Right atrium auricular region (tissue), 2 donors: ENCODE data around the gene HOXB9. TPM values are rescaled to one million over a fixed set of nuclear protein-coding genes. Genes with fewer than 3 reads are reported as not detected.
A peak's percentile ranks its signal among the peaks of the same experiment; 100 is the strongest.

ENCODE experiments used
- DNase-seq: peaks from one replicate; pipeline ENCODE4 v3.0.0-alpha.2; 2019; ENCODE audit warnings: low spot score
- H3K27ac ChIP-seq, 2 donors: fragments of 200-600 bp; sonication (generic); 1 replicate in 1 of 2; 2 replicates in 1 of 2; pipeline ENCODE4 v1.5.1; 2016 to 2019
- H3K27me3 ChIP-seq, 2 donors: fragments of 200-600 bp; sonication (generic); one replicate each; pipeline versions ENCODE4 v1.5.1 to v1.6.0; 2017 to 2019
- H3K36me3 ChIP-seq: fragments of 200-600 bp; sonication (generic); one replicate; pipeline ENCODE4 v1.5.1; 2016
- H3K4me1 ChIP-seq, 2 donors: fragments of 200-600 bp; sonication (generic); one replicate each; pipeline versions ENCODE4 v1.5.1 to v1.6.0; 2017 to 2019
- H3K4me3 ChIP-seq, 2 donors: fragments of 200-600 bp; sonication (generic); 1 replicate in 1 of 2; 2 replicates in 1 of 2; pipeline ENCODE4 v1.5.1; 2017 to 2019; ENCODE audit warnings: mild to moderate bottlenecking in 1 of 2, moderate library complexity in 1 of 2
- H3K9me3 ChIP-seq, 2 donors: fragments of 200-600 bp; sonication (generic); one replicate each; pipeline ENCODE4 v1.5.1; 2019
- CTCF ChIP-seq, 2 donors: fragments of 200-600 bp; sonication (generic); IDR thresholded peaks; one replicate each; pipeline ENCODE4 v1.5.1; 2019; ENCODE audit warnings: antibody characterized with exemption in 2 of 2
- total RNA-seq, 2 donors: library from RNA; depleted of rRNA; stranded (reverse); fragments of >200 nt; gene quantifications; one replicate each; pipeline ENCODE4 v1.1.0, GENCODE V29; 2016

The HOXB9 gene
- total RNA-seq, 2 donors from 2014 or later: not detected

- Histone ChIP-seq H3K4me1 (peaks cover 0 to 9% of the 10 kb centered on the region in 2 donors), H3K36me3 (no peaks in the 10 kb centered on the region), H3K27ac (no peak overlapping the region), H3K4me3 (no peak overlapping the region), H3K9me3 (no peaks in the 10 kb centered on the region), H3K27me3 (peaks cover 53 to 69% of the 10 kb centered on the region in 2 donors)
- DNase-seq: no peak
- TF ChIP-seq CTCF (IDR thresholded peaks at IDR 0.05): no peak
These were observed 11.4 kb upstream of the HOXB9 start for GRCh38 chr17:48637323-48638260.

- Histone ChIP-seq H3K9me3 (no peaks in the 10 kb centered on the region), H3K4me1 (peaks cover 0 to 9% of the 10 kb centered on the region in 2 donors), H3K36me3 (no peaks in the 10 kb centered on the region), H3K27me3 (peaks cover 53 to 69% of the 10 kb centered on the region in 2 donors), H3K4me3 (no peak overlapping the region), H3K27ac (no peak overlapping the region)
- peak; percentile 8 to 47 for TF ChIP-seq CTCF (IDR thresholded peaks at IDR 0.05)
- DNase-seq: no peak
These were observed 10.2 kb upstream of the HOXB9 start for GRCh38 chr17:48636177-48637018.

- Histone ChIP-seq H3K27me3 (peaks cover 53 to 75% of the 10 kb centered on the region in 2 donors), H3K9me3 (no peaks in the 10 kb centered on the region), H3K36me3 (no peaks in the 10 kb centered on the region), H3K4me3 (no peak overlapping the region), H3K4me1 (peaks cover 0 to 9% of the 10 kb centered on the region in 2 donors), H3K27ac (no peak overlapping the region)
- TF ChIP-seq CTCF (IDR thresholded peaks at IDR 0.05): no peak
- no peak for DNase-seq
These were observed 8.5 kb upstream of the HOXB9 start for GRCh38 chr17:48634493-48635208.

DNA sequence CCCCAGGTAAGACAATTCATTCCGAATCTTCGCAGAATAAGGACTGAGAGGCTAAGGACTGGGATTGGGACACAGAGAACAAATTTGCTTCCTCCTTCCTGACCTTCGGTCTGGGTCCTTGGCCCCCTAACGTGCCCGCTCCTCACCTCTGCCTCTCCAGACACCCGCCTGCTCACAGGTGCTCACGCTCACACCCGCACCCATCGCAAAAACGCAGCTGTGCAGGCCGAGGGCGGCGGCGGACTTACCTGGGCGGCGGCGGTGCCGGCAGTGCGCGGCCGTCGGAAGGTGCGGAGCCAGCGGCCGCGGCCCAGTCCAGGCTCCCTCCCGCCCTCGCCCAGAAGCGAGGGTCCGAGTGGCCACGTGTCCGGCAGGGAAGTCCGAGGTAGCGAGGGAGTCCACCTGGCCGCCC is 7.1 kb upstream of the HOXB9 start:
- no peak overlapping the region for H3K4me3 ChIP-seq
- H3K27ac ChIP-seq: no peak overlapping the region
- H3K27me3 ChIP-seq: peaks cover 62 to 88% of the 10 kb centered on the region in 2 donors
- H3K9me3 ChIP-seq: no peaks in the 10 kb centered on the region
- no peak for DNase-seq
- H3K4me1 ChIP-seq: peaks cover 0 to 9% of the 10 kb centered on the region in 2 donors
- no peaks in the 10 kb centered on the region for H3K36me3 ChIP-seq
- no peak for TF ChIP-seq CTCF (IDR thresholded peaks at IDR 0.05)

DNA sequence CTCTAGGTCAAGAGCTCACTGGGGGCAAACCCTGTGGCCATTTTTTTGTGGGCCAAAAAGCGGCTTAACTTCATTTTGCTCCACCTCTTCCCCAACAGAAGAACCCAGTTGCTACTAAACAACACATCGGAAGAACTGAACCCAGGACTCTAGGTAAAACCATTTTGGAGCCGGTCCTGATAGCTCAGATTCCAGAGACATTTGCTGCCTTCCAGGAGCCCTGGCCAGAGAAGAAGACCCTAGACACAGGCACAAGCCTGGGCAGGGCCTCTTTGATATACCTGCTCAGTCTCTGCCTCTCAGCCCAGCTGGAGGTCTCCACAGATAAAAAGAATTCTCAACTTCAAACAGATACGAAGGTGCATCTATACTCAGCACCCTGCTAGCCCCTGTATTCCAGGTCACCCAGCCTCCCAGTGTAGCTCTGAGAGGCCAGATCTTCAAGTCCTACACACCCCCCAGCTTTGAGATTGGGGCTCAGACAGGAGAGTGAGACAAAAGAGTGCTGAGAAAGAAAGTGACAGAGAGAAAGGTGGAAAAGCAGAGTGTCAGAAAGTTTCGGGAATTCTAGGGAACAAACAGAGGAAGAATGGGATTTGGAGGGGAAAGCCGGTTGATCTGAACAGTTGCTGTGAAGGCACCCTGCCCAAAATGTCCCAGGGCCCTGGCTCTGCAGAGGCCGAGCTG is 6.6 kb upstream of the HOXB9 start:
- H3K4me3 ChIP-seq: no peak overlapping the region
- DNase-seq: no peak
- no peak for TF ChIP-seq CTCF (IDR thresholded peaks at IDR 0.05)
- H3K36me3 ChIP-seq: no peaks in the 10 kb centered on the region
- peaks cover 0 to 9% of the 10 kb centered on the region in 2 donors for H3K4me1 ChIP-seq
- peaks cover 65 to 93% of the 10 kb centered on the region in 2 donors for H3K27me3 ChIP-seq
- no peaks in the 10 kb centered on the region for H3K9me3 ChIP-seq
- H3K27ac ChIP-seq: no peak overlapping the region
